Choroid plexus epithelial cell (primary cell): ENCODE data around the gene H1-8.

Experiments
- DNase-seq: peaks from one replicate; pipeline ENCODE4 v3.0.0-alpha.2; 2010; ENCODE audit warnings: low read depth
- H3K4me3 ChIP-seq: 2 replicates; pipeline ENCODE4 v1.5.1; 2011; ENCODE audit warnings: low read depth, mild to moderate bottlenecking, control low read depth, low read length, moderate library complexity
- CTCF ChIP-seq: conservative IDR thresholded peaks from 2 replicates; pipeline ENCODE4 v1.5.1; 2011; ENCODE audit warnings: low read depth, mild to moderate bottlenecking, control low read depth, inconsistent platforms, low read length, moderate library complexity

H1-8 gene

GRCh38 chr3:129548104-129548965 lies 5.4 kb downstream of the H1-8 start:
- no peak for TF ChIP-seq CTCF

GRCh38 chr3:129549006-129549800 lies 6.2 kb downstream of the H1-8 start:
- DNase-seq, result peak; percentile 56
- no peak for TF ChIP-seq CTCF
- no peak overlapping the region for H3K4me3 ChIP-seq

More at GRCh38 chr3:129548104-129548965, 5.4 kb downstream of the H1-8 start:
- H3K4me3 ChIP-seq, result no peak overlapping the region
- no peak for DNase-seq

GRCh38 chr3:129549805-129550204 lies 6.8 kb downstream of the H1-8 start:
- no peak for DNase-seq
- TF ChIP-seq CTCF, result no peak

GRCh38 chr3:129552287-129553050 lies 9.5 kb downstream of the H1-8 start:
- H3K4me3 ChIP-seq, result no peak overlapping the region
- no peak for TF ChIP-seq CTCF
- DNase-seq, result no peak

More at GRCh38 chr3:129549805-129550204, 6.8 kb downstream of the H1-8 start:
- H3K4me3 ChIP-seq, result no peak overlapping the region

- H3K4me3 ChIP-seq, result no peak overlapping the region
- no peak for TF ChIP-seq CTCF
- no peak for DNase-seq
Measured at GRCh38 chr3:129553171-129553570, 10.2 kb downstream of the H1-8 start.

GRCh38 chr3:129553719-129554118 lies 10.7 kb downstream of the H1-8 start:
- DNase-seq, result no peak
- H3K4me3 ChIP-seq, result no peak overlapping the region
- no peak for TF ChIP-seq CTCF
